ENCODE results near the gene IDH1. TPM values are rescaled to one million over a fixed set of nuclear protein-coding genes. Genes with fewer than 3 reads are reported as not detected.

IDH1 gene
- total and polyA plus RNA-seq, 10 of the 15 experiments (the other 5 are each of a cell fraction or from before 2014, with no cell fraction given): 39.0 to 114 (median 55.0) TPM

DNA sequence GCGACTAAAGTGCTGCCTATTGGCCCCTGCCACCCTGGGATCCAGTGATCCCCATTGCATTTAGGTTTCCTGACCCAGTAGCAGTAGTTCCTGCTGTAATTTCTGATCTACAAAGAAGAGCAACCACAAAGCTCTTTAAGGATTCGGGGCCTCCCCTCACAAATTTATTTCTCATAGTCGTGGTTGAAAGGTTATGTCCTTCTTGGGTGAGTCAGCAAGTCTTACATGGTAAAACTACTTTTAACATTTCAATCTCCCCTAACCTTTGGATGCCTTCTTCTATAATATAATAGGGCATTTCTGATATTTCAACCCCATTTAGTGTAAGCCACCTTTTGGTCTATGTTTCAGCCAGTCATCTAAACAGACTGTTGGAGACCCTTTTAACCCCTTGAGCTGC is 26.1 kb upstream of the IDH1 start:
- Histone ChIP-seq H3K4me3 (no peak overlapping the region), H3K27me3 (replicated peaks in 1 of 2; ENCODE audit: control insufficient read depth in 2 of 2, insufficient read depth in 2 of 2, low read length in 1 of 2) (no peaks in the 10 kb centered on the region), H3K4me1 (ENCODE audit: control insufficient read depth, insufficient read depth, low read length) (peaks cover 3% of the 10 kb centered on the region; the same call in 1 of the 2 replicates), H3K4me2 (ENCODE audit: control insufficient read depth, insufficient read depth) (no peak overlapping the region), H4K20me1 (ENCODE audit: control insufficient read depth, insufficient read depth) (no peaks in the 10 kb centered on the region), H3K9ac (ENCODE audit: control insufficient read depth, insufficient read depth, low read length) (no peak overlapping the region), H3K79me2 (ENCODE audit: control insufficient read depth, insufficient read depth, low read length) (no peaks in the 10 kb centered on the region; the same call in 1 of the 2 replicates), H3K27ac (ENCODE audit: control insufficient read depth, insufficient read depth) (no peak overlapping the region), H3K36me3 (ENCODE audit: control insufficient read depth in 2 of 2, insufficient read depth in 2 of 2, low read length in 1 of 2) (peaks cover 6 to 28% of the 10 kb centered on the region in 2 experiments), H3K9me3 (replicated peaks; ENCODE audit: control insufficient read depth, insufficient read depth, low read length) (peaks cover 6% of the 10 kb centered on the region; the same call in 2 of the 3 replicates), H2AFZ (ENCODE audit: control insufficient read depth, low read depth, low read length) (no peak overlapping the region)
- TF ChIP-seq ZSCAN29 (IDR thresholded peaks at IDR 0.05) (no peak), RUNX3 (IDR thresholded peaks at IDR 0.05; ENCODE audit: low read length) (peak; percentile 46; the same call in 1 of the 2 replicates)
- 42% methylated on average over 3 of the region's 3 CpGs for WGBS (ENCODE audit: insufficient coverage, insufficient replicate concordance, low lambda C conversion rate, missing lambda C conversion rate)
- ATAC-seq (peak; percentile 54), FAIRE-seq (no peak), DNase-seq (ENCODE audit: low read depth, low spot score) (no peak)
- no TSS peak for BruUV-seq (replicated peaks)
- in situ Hi-C loops (cut with MboI) (no loop called here), intact Hi-C loops (cut with micrococcal nuclease; ENCODE audit: unreplicated experiment) (no loop called here)
- SMC1A ChIA-PET (ENCODE audit: uncharacterized antibody, unreplicated experiment): interaction anchor here (1.1 to 3.5 kb wide), 6 partner anchors 9 to 65 kb away, joined by 3 to 31 read pairs (median 3); partner anchors contain the start of gene PIKFYVE
- POLR2A ChIA-PET: interaction anchor here (0.9 to 1.9 kb wide), 3 partner anchors 8 to 31 kb away, joined by 3 to 5 read pairs (median 4); no protein-coding TSS in a partner anchor
- CTCF ChIA-PET: interaction anchor here (0.6 to 1.7 kb wide), 6 partner anchors 9 to 40 kb away, joined by 3 to 6 read pairs (median 4); partner anchors contain the start of gene PIKFYVE
- RAD21 ChIA-PET (ENCODE audit: unreplicated experiment): interaction anchor here (0.8 to 2.1 kb wide), 3 partner anchors 14 to 34 kb away, joined by 3 to 8 read pairs (median 4); partner anchors contain the start of gene PIKFYVE

DNA sequence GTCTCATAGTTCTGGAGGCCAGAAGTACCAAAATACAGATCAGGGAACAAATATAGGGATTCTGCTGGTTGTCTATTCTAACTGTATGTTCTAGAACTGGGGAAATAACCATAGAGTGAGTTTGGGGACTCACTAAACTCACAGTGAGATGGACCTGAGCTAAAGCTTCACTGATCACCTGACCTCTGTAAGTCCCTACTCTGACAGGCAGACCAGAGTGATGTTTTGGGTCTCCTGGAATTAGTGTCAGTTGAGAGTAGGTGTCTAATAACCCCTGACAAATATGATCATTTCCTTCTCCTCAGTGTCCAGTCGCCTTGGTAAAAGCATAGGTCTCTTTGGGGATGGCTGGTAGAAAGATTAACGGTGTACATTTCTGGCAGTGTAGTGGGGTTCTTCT is 25.4 kb upstream of the IDH1 start:
- 55% methylated on average over 2 of the region's 2 CpGs for WGBS (ENCODE audit: insufficient coverage, insufficient replicate concordance, low lambda C conversion rate, missing lambda C conversion rate)
- Histone ChIP-seq H3K36me3 (ENCODE audit: control insufficient read depth in 2 of 2, insufficient read depth in 2 of 2, low read length in 1 of 2) (peaks cover 6 to 24% of the 10 kb centered on the region in 2 experiments), H4K20me1 (ENCODE audit: control insufficient read depth, insufficient read depth) (no peaks in the 10 kb centered on the region), H3K4me1 (ENCODE audit: control insufficient read depth, insufficient read depth, low read length) (peaks cover 3% of the 10 kb centered on the region; the same call in 1 of the 2 replicates), H3K9ac (ENCODE audit: control insufficient read depth, insufficient read depth, low read length) (no peak overlapping the region), H3K4me2 (ENCODE audit: control insufficient read depth, insufficient read depth) (no peak overlapping the region), H3K79me2 (ENCODE audit: control insufficient read depth, insufficient read depth, low read length) (no peaks in the 10 kb centered on the region; the same call in 1 of the 2 replicates), H3K4me3 (no peak overlapping the region), H3K27ac (ENCODE audit: control insufficient read depth, insufficient read depth) (no peak overlapping the region), H3K27me3 (replicated peaks in 1 of 2; ENCODE audit: control insufficient read depth in 2 of 2, insufficient read depth in 2 of 2, low read length in 1 of 2) (no peaks in the 10 kb centered on the region), H3K9me3 (replicated peaks; ENCODE audit: control insufficient read depth, insufficient read depth, low read length) (peaks cover 6% of the 10 kb centered on the region; the same call in 2 of the 3 replicates), H2AFZ (ENCODE audit: control insufficient read depth, low read depth, low read length) (no peak overlapping the region)
- DNase-seq (ENCODE audit: low read depth, low spot score) (no peak), ATAC-seq (peak; percentile 48), FAIRE-seq (no peak)
- BruUV-seq (replicated peaks): no TSS peak
- SMC1A ChIA-PET (ENCODE audit: uncharacterized antibody, unreplicated experiment): interaction anchor here (0.8 to 3.5 kb wide), 7 partner anchors 8 to 66 kb away, joined by 3 to 31 read pairs (median 4); partner anchors contain the start of gene PIKFYVE
- in situ Hi-C loops (cut with MboI): no loop called here
- CTCF ChIA-PET: interaction anchor here (0.9 to 1.7 kb wide), 3 partner anchors 12 to 41 kb away, joined by 3 to 6 read pairs (median 3); no protein-coding TSS in a partner anchor
- RAD21 ChIA-PET (ENCODE audit: unreplicated experiment): interaction anchor here (0.8 to 2.1 kb wide), 2 partner anchors 14 to 35 kb away, joined by 4 to 8 read pairs; partner anchors contain the start of gene PIKFYVE
- intact Hi-C loops (cut with micrococcal nuclease; ENCODE audit: unreplicated experiment): no loop called here
- POLR2A ChIA-PET: interaction anchor here (0.9 to 1.9 kb wide), 3 partner anchors 9 to 32 kb away, joined by 3 to 5 read pairs (median 4); no protein-coding TSS in a partner anchor
- no peak for TF ChIP-seq BRCA1 (IDR thresholded peaks at IDR 0.05; ENCODE audit: low read depth, low read length)
- no peak for TF ChIP-seq TBL1XR1 (IDR thresholded peaks at IDR 0.05; ENCODE audit: low read depth, low read length)
- TF ChIP-seq RELA (IDR thresholded peaks at IDR 0.05; ENCODE audit: borderline replicate concordance, partially characterized antibody): no peak
- TF ChIP-seq ASH2L (IDR thresholded peaks at IDR 0.05; ENCODE audit: borderline replicate concordance, low read depth): no peak
- TF ChIP-seq, protein P1, sequence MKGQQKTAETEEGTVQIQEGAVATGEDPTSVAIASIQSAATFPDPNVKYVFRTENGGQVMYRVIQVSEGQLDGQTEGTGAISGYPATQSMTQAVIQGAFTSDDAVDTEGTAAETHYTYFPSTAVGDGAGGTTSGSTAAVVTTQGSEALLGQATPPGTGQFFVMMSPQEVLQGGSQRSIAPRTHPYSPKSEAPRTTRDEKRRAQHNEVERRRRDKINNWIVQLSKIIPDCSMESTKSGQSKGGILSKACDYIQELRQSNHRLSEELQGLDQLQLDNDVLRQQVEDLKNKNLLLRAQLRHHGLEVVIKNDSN (IDR thresholded peaks at IDR 0.05; ENCODE audit: borderline replicate concordance, extremely low read length, insufficient read depth, low read depth, low read length): no peak
- no peak for TF ChIP-seq EP300 (IDR thresholded peaks at IDR 0.05; ENCODE audit: borderline replicate concordance in 1 of 2, control insufficient read depth in 1 of 2, low read depth in 2 of 2, low read length in 2 of 2)
- no peak for TF ChIP-seq KLF5 (IDR thresholded peaks at IDR 0.05; ENCODE audit: partially characterized antibody)
- TF ChIP-seq HDGF (IDR thresholded peaks at IDR 0.05): no peak
- no peak for TF ChIP-seq TCF3 (IDR thresholded peaks at IDR 0.05; ENCODE audit: borderline replicate concordance, insufficient read depth, low read depth, low read length)
- TF ChIP-seq, protein P2, sequence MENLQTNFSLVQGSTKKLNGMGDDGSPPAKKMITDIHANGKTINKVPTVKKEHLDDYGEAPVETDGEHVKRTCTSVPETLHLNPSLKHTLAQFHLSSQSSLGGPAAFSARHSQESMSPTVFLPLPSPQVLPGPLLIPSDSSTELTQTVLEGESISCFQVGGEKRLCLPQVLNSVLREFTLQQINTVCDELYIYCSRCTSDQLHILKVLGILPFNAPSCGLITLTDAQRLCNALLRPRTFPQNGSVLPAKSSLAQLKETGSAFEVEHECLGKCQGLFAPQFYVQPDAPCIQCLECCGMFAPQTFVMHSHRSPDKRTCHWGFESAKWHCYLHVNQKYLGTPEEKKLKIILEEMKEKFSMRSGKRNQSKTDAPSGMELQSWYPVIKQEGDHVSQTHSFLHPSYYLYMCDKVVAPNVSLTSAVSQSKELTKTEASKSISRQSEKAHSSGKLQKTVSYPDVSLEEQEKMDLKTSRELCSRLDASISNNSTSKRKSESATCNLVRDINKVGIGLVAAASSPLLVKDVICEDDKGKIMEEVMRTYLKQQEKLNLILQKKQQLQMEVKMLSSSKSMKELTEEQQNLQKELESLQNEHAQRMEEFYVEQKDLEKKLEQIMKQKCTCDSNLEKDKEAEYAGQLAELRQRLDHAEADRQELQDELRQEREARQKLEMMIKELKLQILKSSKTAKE (IDR thresholded peaks at IDR 0.05; ENCODE audit: low read depth, poor library complexity, severe bottlenecking): no peak
